Measurements from ENCODE around the gene SEMA3A. TPM values are rescaled to one million over a fixed set of nuclear protein-coding genes. Genes with fewer than 3 reads are reported as not detected.

The SEMA3A gene
- total RNA-seq (2022; extraction: Qiagen RNA extraction; ENCODE audit: low read depth): 6.3 to 8.3 TPM (median 7.9 TPM) in 5 replicates

DNA sequence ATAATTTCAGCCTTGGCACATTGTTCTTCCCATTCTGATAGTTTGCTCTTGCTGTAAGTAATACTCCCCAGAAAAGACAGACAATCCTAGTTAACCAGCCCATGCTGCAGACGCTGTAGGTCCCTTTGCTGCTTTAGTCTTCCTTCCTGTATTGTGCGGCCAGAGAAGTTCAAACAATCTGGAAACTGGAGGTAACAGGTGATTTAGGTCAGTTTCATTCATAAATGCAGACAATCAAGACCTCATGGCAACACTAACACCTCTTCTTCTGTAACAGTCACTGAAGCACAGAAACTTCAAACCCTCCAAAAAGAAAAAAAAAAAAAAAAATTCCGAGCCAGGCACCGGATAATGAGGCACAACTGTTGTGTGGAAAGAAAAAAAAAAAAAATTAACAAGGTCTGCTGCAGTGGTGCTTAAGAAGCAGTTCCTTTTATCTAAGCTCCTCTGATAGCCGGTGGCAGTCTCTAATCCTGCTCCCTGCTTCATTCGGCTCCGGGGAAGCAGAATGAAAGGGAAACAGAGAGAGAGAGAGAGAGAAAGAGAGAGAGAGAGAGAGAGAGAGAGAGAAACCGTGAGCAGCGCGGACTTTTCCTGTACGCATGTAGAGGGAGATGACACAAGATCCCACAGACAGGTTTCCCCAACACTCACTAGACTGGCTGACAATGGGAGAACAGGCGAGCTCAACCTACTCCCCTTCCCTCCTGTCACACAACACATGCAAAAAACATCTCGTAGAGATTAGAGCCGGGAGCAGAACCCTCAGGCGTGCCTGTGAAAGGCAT is at the start of gene SEMA3A:
SEMA3A (minus strand) TSS at position 306 of the 788 bp plus-strand sequence; CDS start at position 103, 203 bp downstream.

Data from A549 treated with DMSO at 1 μM for 4 hours (cell line).